ENCODE data around the gene NR0B2. TPM values are rescaled to one million over a fixed set of nuclear protein-coding genes. Genes with fewer than 3 reads are reported as not detected.

NR0B2 gene
- total RNA-seq, 2 experiments from 2014 or later = not detected

- DNase-seq = peak; percentile 99
- no peaks in the 10 kb centered on the region for H3K27me3 Mint-ChIP-seq
- H3K36me3 Mint-ChIP-seq = peaks cover 21% of the 10 kb centered on the region
- H3K27ac Mint-ChIP-seq = peak within 1 kb of the TSS; percentile 95
- H3K4me1 Mint-ChIP-seq = peaks cover 40% of the 10 kb centered on the region
- CTCF ChIA-PET = interaction anchor here (1.2 to 1.8 kb wide), 6 partner anchors 11 to 57 kb away, joined by 3 to 12 read pairs (median 5); partner anchors contain the start of genes GPATCH3 and GPN2
- ATAC-seq = peak; percentile 96
- H3K9me3 Mint-ChIP-seq (ENCODE audit: low read depth) = no peaks in the 10 kb centered on the region
- peak within 1 kb of the TSS; percentile 91 for H3K4me3 Mint-ChIP-seq
These were observed 8.0 kb upstream of the NR0B2 start, which contains the start of gene NUDC for GRCh38 chr1:26921540-26922430. Gene NUDC (plus strand): TSS chr1:26921743. CDS start chr1:26921849, 106 bp downstream.

- Mint-ChIP-seq H3K27me3 (no peaks in the 10 kb centered on the region), H3K9me3 (ENCODE audit: low read depth) (no peaks in the 10 kb centered on the region), H3K4me1 (peaks cover 37% of the 10 kb centered on the region), H3K4me3 (peak overlapping the region; percentile 91), H3K36me3 (peaks cover 17% of the 10 kb centered on the region), H3K27ac (peak overlapping the region; percentile 95)
- CTCF ChIA-PET = interaction anchor here (1.1 to 1.8 kb wide), 6 partner anchors 10 to 125 kb away, joined by 3 to 12 read pairs (median 5); partner anchors contain the start of genes GPATCH3 and GPN2
- ATAC-seq = peak; percentile 53
- DNase-seq = no peak
These were observed 7.4 kb upstream of the NR0B2 start for GRCh38 chr1:26921126-26921539.

GRCh38 chr1:26915204-26915842, 1.5 kb upstream of the NR0B2 start:
- H3K27me3 Mint-ChIP-seq = no peaks in the 10 kb centered on the region
- H3K4me3 Mint-ChIP-seq = no peak overlapping the region
- DNase-seq (no peak), ATAC-seq (no peak)
- H3K27ac Mint-ChIP-seq = no peak overlapping the region
- H3K4me1 Mint-ChIP-seq = peaks cover 3% of the 10 kb centered on the region
- CTCF ChIA-PET = interaction anchor here (1.4 kb wide), 1 partner anchor 16 kb away, joined by 3 read pairs; no protein-coding TSS in a partner anchor
- H3K9me3 Mint-ChIP-seq (ENCODE audit: low read depth) = no peaks in the 10 kb centered on the region
- H3K36me3 Mint-ChIP-seq = no peaks in the 10 kb centered on the region

- Mint-ChIP-seq H3K9me3 (ENCODE audit: low read depth) (no peaks in the 10 kb centered on the region), H3K4me3 (no peak overlapping the region), H3K27ac (no peak overlapping the region), H3K4me1 (no peaks in the 10 kb centered on the region), H3K36me3 (no peaks in the 10 kb centered on the region), H3K27me3 (no peaks in the 10 kb centered on the region)
- DNase-seq (no peak), ATAC-seq (peak; percentile 27)
- CTCF ChIA-PET = interaction anchor here (0.9 to 1.0 kb wide), 2 partner anchors 11 to 88 kb away, joined by 3 read pairs; no protein-coding TSS in a partner anchor
These were observed 404 bp downstream of the NR0B2 start for GRCh38 chr1:26913389-26913753.

GRCh38 chr1:26912147-26912490, 1.7 kb downstream of the NR0B2 start:
- H3K27ac Mint-ChIP-seq = no peak overlapping the region
- no peaks in the 10 kb centered on the region for H3K36me3 Mint-ChIP-seq
- H3K9me3 Mint-ChIP-seq (ENCODE audit: low read depth) = no peaks in the 10 kb centered on the region
- peaks cover 3% of the 10 kb centered on the region for H3K27me3 Mint-ChIP-seq
- CTCF ChIA-PET = no interaction called here
- no peak for ATAC-seq
- H3K4me3 Mint-ChIP-seq = no peak overlapping the region
- no peak for DNase-seq
- H3K4me1 Mint-ChIP-seq = no peaks in the 10 kb centered on the region

- Mint-ChIP-seq H3K27ac (no peak overlapping the region), H3K9me3 (ENCODE audit: low read depth) (no peaks in the 10 kb centered on the region), H3K36me3 (no peaks in the 10 kb centered on the region), H3K4me1 (no peaks in the 10 kb centered on the region), H3K4me3 (no peak overlapping the region), H3K27me3 (peaks cover 3% of the 10 kb centered on the region)
- DNase-seq = no peak
- CTCF ChIA-PET = interaction anchor here (1.0 kb wide), 1 partner anchor 10 kb away, joined by 3 read pairs; the partner anchor contains the start of gene NUDC
- ATAC-seq = no peak
These were observed 2.2 kb downstream of the NR0B2 start for GRCh38 chr1:26911399-26912146.

- no peak for DNase-seq
- ATAC-seq = no peak
- Mint-ChIP-seq H3K9me3 (ENCODE audit: low read depth) (no peaks in the 10 kb centered on the region), H3K27me3 (peaks cover 3% of the 10 kb centered on the region), H3K4me1 (no peaks in the 10 kb centered on the region), H3K4me3 (no peak overlapping the region), H3K27ac (no peak overlapping the region), H3K36me3 (no peaks in the 10 kb centered on the region)
- CTCF ChIA-PET = interaction anchor here (1.0 kb wide), 1 partner anchor 11 kb away, joined by 3 read pairs; the partner anchor contains the start of gene NUDC
These were observed 3.2 kb downstream of the NR0B2 start for GRCh38 chr1:26910343-26911160.

GRCh38 chr1:26909951-26910342, 3.8 kb downstream of the NR0B2 start:
- H3K4me1 Mint-ChIP-seq = no peaks in the 10 kb centered on the region
- DNase-seq (no peak), ATAC-seq (no peak)
- H3K4me3 Mint-ChIP-seq = no peak overlapping the region
- CTCF ChIA-PET = interaction anchor here (1.4 kb wide), 1 partner anchor 77 kb away, joined by 4 read pairs; no protein-coding TSS in a partner anchor
- no peaks in the 10 kb centered on the region for H3K9me3 Mint-ChIP-seq (ENCODE audit: low read depth)
- H3K27ac Mint-ChIP-seq = no peak overlapping the region
- H3K36me3 Mint-ChIP-seq = no peaks in the 10 kb centered on the region
- peaks cover 3% of the 10 kb centered on the region for H3K27me3 Mint-ChIP-seq

GRCh38 chr1:26907071-26907917, 6.5 kb downstream of the NR0B2 start:
- DNase-seq (no peak), ATAC-seq (no peak)
- CTCF ChIA-PET = interaction anchor here (0.7 kb wide), 1 partner anchor 159 kb away, joined by 3 read pairs; no protein-coding TSS in a partner anchor
- H3K4me1 Mint-ChIP-seq = no peaks in the 10 kb centered on the region
- no peaks in the 10 kb centered on the region for H3K36me3 Mint-ChIP-seq
- H3K4me3 Mint-ChIP-seq = no peak overlapping the region
- H3K27me3 Mint-ChIP-seq = peaks cover 3% of the 10 kb centered on the region
- H3K27ac Mint-ChIP-seq = no peak overlapping the region
- H3K9me3 Mint-ChIP-seq (ENCODE audit: low read depth) = no peaks in the 10 kb centered on the region

- ATAC-seq (no peak), DNase-seq (no peak)
- H3K36me3 Mint-ChIP-seq = peaks cover 7% of the 10 kb centered on the region
- CTCF ChIA-PET = interaction anchor here (1.0 to 3.5 kb wide), 9 partner anchors 11 to 431 kb away, joined by 3 to 23 read pairs (median 5); partner anchors contain the start of genes GPN2 and NUDC
- H3K4me3 Mint-ChIP-seq = peak overlapping the region; percentile 86
- H3K9me3 Mint-ChIP-seq (ENCODE audit: low read depth) = no peaks in the 10 kb centered on the region
- no peaks in the 10 kb centered on the region for H3K27me3 Mint-ChIP-seq
- H3K27ac Mint-ChIP-seq = peak overlapping the region; percentile 98
- peaks cover 34% of the 10 kb centered on the region for H3K4me1 Mint-ChIP-seq
These were observed 12.8 kb downstream of the NR0B2 start for GRCh38 chr1:26900815-26901511.

Data from activated CD8-positive, alpha-beta memory T cell treated with anti-CD3 and anti-CD28 coated beads, Interleukin-2, amount 10 ng/mL, durations not matched to agents 7 days and 5 days (primary cell).